GM23338 (cell line): ENCODE measurements around the gene PROCR.

Source experiments
- CREB1 ChIP-seq: fragments of 250-450 bp; sonication (Bioruptor Pico); IDR thresholded peaks from 2 replicates; pipeline ENCODE4 v1.5.0; 2020; ENCODE audit warnings: low read depth, mild to moderate bottlenecking, moderate library complexity
- CTCF ChIP-seq, 2 experiments: fragments of 200-600 bp in 1 of 2; sonication (generic) in 1 of 2; conservative IDR thresholded peaks; 2 replicates each; pipeline versions ENCODE4 v1.5.1 to v1.6.1; 2016 to 2017; ENCODE audit warnings: antibody characterized with exemption in 2 of 2, low read depth in 2 of 2, mild to moderate bottlenecking in 2 of 2, moderate library complexity in 1 of 2
- ETS1 ChIP-seq: IDR thresholded peaks from 2 replicates; pipeline ENCODE4 v1.6.1; 2016; ENCODE audit warnings: antibody characterized with exemption
- EZH2 ChIP-seq: fragments of 200-600 bp; sonication (generic); IDR thresholded peaks from one replicate; pipeline ENCODE4 v1.8.0; 2017; ENCODE audit warnings: antibody characterized with exemption, mild to moderate bottlenecking, low read depth; ENCODE audit not compliant: unreplicated experiment
- EZH2phosphoT487 ChIP-seq: fragments of 200-600 bp; sonication (generic); IDR thresholded peaks from one replicate; pipeline ENCODE4 v1.8.1; 2018; ENCODE audit warnings: antibody characterized with exemption; ENCODE audit not compliant: unreplicated experiment
- JUNB ChIP-seq: IDR thresholded peaks from one replicate; pipeline ENCODE4 v1.6.1; 2016; ENCODE audit warnings: antibody characterized with exemption; ENCODE audit not compliant: unreplicated experiment
- POLR2AphosphoS5 ChIP-seq: IDR thresholded peaks from 2 replicates; pipeline ENCODE4 v1.6.1; 2016; ENCODE audit warnings: antibody characterized with exemption, low read depth
- REST ChIP-seq: IDR thresholded peaks from one replicate; pipeline ENCODE4 v1.6.1; 2018; ENCODE audit warnings: antibody characterized with exemption; ENCODE audit not compliant: unreplicated experiment
- STAT1 ChIP-seq: IDR thresholded peaks from one replicate; pipeline ENCODE4 v1.6.1; 2016; ENCODE audit warnings: antibody characterized with exemption; ENCODE audit not compliant: unreplicated experiment
- ZNF114 ChIP-seq: fragments of 250-450 bp; sonication (Bioruptor Pico); IDR thresholded peaks from 2 replicates; pipeline ENCODE4 v1.5.0; 2020; ENCODE audit warnings: mild to moderate bottlenecking, moderate library complexity
- ZNF331 ChIP-seq: fragments of 250-450 bp; sonication (Bioruptor Pico); IDR thresholded peaks from 2 replicates; pipeline ENCODE4 v1.5.0; 2020; ENCODE audit warnings: low read depth, mild to moderate bottlenecking, moderate library complexity
- ZNF462 ChIP-seq: fragments of 250-450 bp; sonication (Bioruptor Pico); IDR thresholded peaks from 2 replicates; pipeline ENCODE4 v1.5.0; 2020; ENCODE audit warnings: mild to moderate bottlenecking, moderate library complexity

- TF ChIP-seq POLR2AphosphoS5, result no peak
- no peak for TF ChIP-seq CTCF (conservative IDR thresholded peaks at IDR 0.05; ENCODE audit: low read depth in 2 of 2)
- TF ChIP-seq REST, result no peak
- TF ChIP-seq EZH2, result no peak
- no peak for TF ChIP-seq CREB1 (CRISPR knock-in tag)
- no peak for TF ChIP-seq EZH2phosphoT487
- no peak for TF ChIP-seq ETS1
- TF ChIP-seq JUNB, result no peak
- no peak for TF ChIP-seq STAT1
- no peak for TF ChIP-seq ZNF462 (CRISPR knock-in tag)
- no peak for TF ChIP-seq ZNF114 (CRISPR knock-in tag)
- no peak for TF ChIP-seq ZNF331 (CRISPR knock-in tag)
Measured at GRCh38 chr20:35206802-35207201, 34.9 kb downstream of the PROCR start.
